Measurements from ENCODE around the gene ZSCAN12. TPM values are rescaled to one million over a fixed set of nuclear protein-coding genes. Genes with fewer than 3 reads are reported as not detected.

Gene ZSCAN12
- total RNA-seq, 1 experiment from 2014 or later, result 0.81 TPM

- H3K27me3 ChIP-seq (ENCODE audit: insufficient read depth, low read length), result no peaks in the 10 kb centered on the region
- ChIA-PET RAD21 (ENCODE audit: low non-redundant PET in 1 of 2, low total read pairs in 2 of 2, uncharacterized antibody in 2 of 2, unreplicated experiment in 2 of 2) (no interaction called here), CTCF (interaction anchor here (1.0 kb wide), 1 partner anchor 12 kb away, joined by 3 read pairs; no protein-coding TSS in a partner anchor), POLR2A (no interaction called here)
- peak overlapping the region; percentile 49 for H3K4me2 ChIP-seq (ENCODE audit: low read length)
- H3K9me2 ChIP-seq (ENCODE audit: insufficient read depth), result no peaks in the 10 kb centered on the region
- DNase-seq (ENCODE audit: low read depth, low spot score) (no peak), ATAC-seq (no peak)
- TF ChIP-seq RAD21 (IDR thresholded peaks at IDR 0.05; ENCODE audit: low read depth) (no peak), ZNF274 (IDR thresholded peaks at IDR 0.05; ENCODE audit: low read depth, low read length) (no peak), ELF1 (IDR thresholded peaks at IDR 0.05; ENCODE audit: borderline replicate concordance, low read depth) (no peak), SRF (IDR thresholded peaks at IDR 0.05; ENCODE audit: low read depth) (no peak), ZFX (IDR thresholded peaks at IDR 0.05) (no peak), REST (IDR thresholded peaks at IDR 0.05; ENCODE audit: low read depth) (no peak), EZH2 (IDR thresholded peaks at IDR 0.05) (no peak), SIN3A (IDR thresholded peaks at IDR 0.05; ENCODE audit: low read depth) (no peak), TCF7L2 (IDR thresholded peaks at IDR 0.05; ENCODE audit: borderline replicate concordance, extremely low read depth, insufficient read depth, insufficient read length) (no peak), CBX3 (IDR thresholded peaks at IDR 0.05; ENCODE audit: low read depth) (no peak), ATF3 (IDR thresholded peaks at IDR 0.05) (no peak), EZH2phosphoT487 (IDR thresholded peaks at IDR 0.05; ENCODE audit: borderline replicate concordance) (no peak), SP1 (IDR thresholded peaks at IDR 0.05; ENCODE audit: low read depth) (no peak), POLR2A (IDR thresholded peaks at IDR 0.05; ENCODE audit: borderline replicate concordance, extremely low read depth, insufficient read depth, insufficient read length) (no peak), CEBPB (IDR thresholded peaks at IDR 0.05; ENCODE audit: low read depth) (no peak), POLR2AphosphoS5 (IDR thresholded peaks at IDR 0.05; ENCODE audit: low read depth, low read length) (no peak)
- no peak overlapping the region for H3K9ac ChIP-seq (ENCODE audit: low read length)
- H3K36me3 ChIP-seq (ENCODE audit: control insufficient read depth in 1 of 2, insufficient read depth in 2 of 2, low read length in 2 of 2), result no peaks in the 10 kb centered on the region
- no peaks in the 10 kb centered on the region for H4K20me1 ChIP-seq (ENCODE audit: insufficient read depth)
- H3K27ac ChIP-seq (ENCODE audit: low read depth, low read length), result no peak overlapping the region
- intact Hi-C loops (cut with micrococcal nuclease), result no loop called here
- no peaks in the 10 kb centered on the region for H3K9me3 ChIP-seq (ENCODE audit: control insufficient read depth in 1 of 2, insufficient read depth in 1 of 2, low read depth in 1 of 2, low read length in 2 of 2)
- no TSS peak for BruUV-seq (replicated peaks)
- peaks cover 0 to 14% of the 10 kb centered on the region in 2 experiments; a peak in 2 of 4 replicates for H3K4me1 ChIP-seq (ENCODE audit: control insufficient read depth in 1 of 2, insufficient read depth in 2 of 2, low read length in 2 of 2)
- H3K79me2 ChIP-seq (ENCODE audit: insufficient read depth, low read length), result no peaks in the 10 kb centered on the region
- H2AFZ ChIP-seq (ENCODE audit: low read depth, low read length, poor library complexity, severe bottlenecking), result peak overlapping the region; percentile 75
- no peak overlapping the region for H3K4me3 ChIP-seq (replicated peaks in 1 of 2; ENCODE audit: low read depth in 1 of 2, low read length in 2 of 2)
Measured at GRCh38 chr6:28395918-28396317, 3.6 kb downstream of the ZSCAN12 start.
